ENCODE measurements around the gene PATL1.

PATL1 gene

GRCh38 chr11:59666969-59667368 lies 1.9 kb downstream of the PATL1 start:
- peaks cover 14% of the 10 kb centered on the region for H3K4me1 ChIP-seq (ENCODE audit: insufficient read depth, poor library complexity, severe bottlenecking)
- H3K9me3 ChIP-seq (ENCODE audit: severe bottlenecking) = no peaks in the 10 kb centered on the region
- TF ChIP-seq CTCF (IDR thresholded peaks at IDR 0.05; ENCODE audit: poor library complexity, severe bottlenecking) = no peak
- H3K36me3 ChIP-seq (ENCODE audit: low read depth) = peaks cover 54% of the 10 kb centered on the region
- ATAC-seq (ENCODE audit: low read depth) = no peak
- no peak for DNase-seq (ENCODE audit: low spot score)
- peak overlapping the region; percentile 88 for H3K4me3 ChIP-seq (ENCODE audit: severe bottlenecking)
- H3K27me3 ChIP-seq (ENCODE audit: insufficient read depth, poor library complexity, severe bottlenecking) = no peaks in the 10 kb centered on the region
- peak overlapping the region; percentile 76 for H3K27ac ChIP-seq (ENCODE audit: poor library complexity, severe bottlenecking)

- H3K4me1 ChIP-seq (ENCODE audit: insufficient read depth, poor library complexity, severe bottlenecking) = no peaks in the 10 kb centered on the region
- ATAC-seq (ENCODE audit: low read depth) (no peak), DNase-seq (ENCODE audit: low spot score) (no peak)
- no peak overlapping the region for H3K27ac ChIP-seq (ENCODE audit: poor library complexity, severe bottlenecking)
- no peak overlapping the region for H3K4me3 ChIP-seq (ENCODE audit: severe bottlenecking)
- TF ChIP-seq CTCF (IDR thresholded peaks at IDR 0.05; ENCODE audit: poor library complexity, severe bottlenecking) = no peak
- no peaks in the 10 kb centered on the region for H3K27me3 ChIP-seq (ENCODE audit: insufficient read depth, poor library complexity, severe bottlenecking)
- H3K9me3 ChIP-seq (ENCODE audit: severe bottlenecking) = no peaks in the 10 kb centered on the region
- H3K36me3 ChIP-seq (ENCODE audit: low read depth) = peaks cover 100% of the 10 kb centered on the region
Observed at GRCh38 chr11:59660621-59661020, 8.2 kb downstream of the PATL1 start.

- Histone ChIP-seq H3K36me3 (ENCODE audit: low read depth) (peaks cover 100% of the 10 kb centered on the region), H3K27me3 (ENCODE audit: insufficient read depth, poor library complexity, severe bottlenecking) (no peaks in the 10 kb centered on the region), H3K9me3 (ENCODE audit: severe bottlenecking) (no peaks in the 10 kb centered on the region), H3K4me3 (ENCODE audit: severe bottlenecking) (no peak overlapping the region), H3K27ac (ENCODE audit: poor library complexity, severe bottlenecking) (no peak overlapping the region), H3K4me1 (ENCODE audit: insufficient read depth, poor library complexity, severe bottlenecking) (no peaks in the 10 kb centered on the region)
- ATAC-seq (ENCODE audit: low read depth) (no peak), DNase-seq (ENCODE audit: low spot score) (no peak)
- no peak for TF ChIP-seq CTCF (IDR thresholded peaks at IDR 0.05; ENCODE audit: poor library complexity, severe bottlenecking)
Observed at GRCh38 chr11:59659981-59660380, 8.9 kb downstream of the PATL1 start.

GRCh38 chr11:59658036-59658435 lies 10.8 kb downstream of the PATL1 start:
- TF ChIP-seq CTCF (IDR thresholded peaks at IDR 0.05; ENCODE audit: poor library complexity, severe bottlenecking) = no peak
- ATAC-seq (ENCODE audit: low read depth) (no peak), DNase-seq (ENCODE audit: low spot score) (no peak)
- H3K4me3 ChIP-seq (ENCODE audit: severe bottlenecking) = no peak overlapping the region
- no peaks in the 10 kb centered on the region for H3K9me3 ChIP-seq (ENCODE audit: severe bottlenecking)
- no peaks in the 10 kb centered on the region for H3K27me3 ChIP-seq (ENCODE audit: insufficient read depth, poor library complexity, severe bottlenecking)
- peaks cover 100% of the 10 kb centered on the region for H3K36me3 ChIP-seq (ENCODE audit: low read depth)
- no peak overlapping the region for H3K27ac ChIP-seq (ENCODE audit: poor library complexity, severe bottlenecking)
- no peaks in the 10 kb centered on the region for H3K4me1 ChIP-seq (ENCODE audit: insufficient read depth, poor library complexity, severe bottlenecking)

GRCh38 chr11:59654893-59655292 lies 13.9 kb downstream of the PATL1 start:
- ATAC-seq (ENCODE audit: low read depth) = no peak
- Histone ChIP-seq H3K27me3 (ENCODE audit: insufficient read depth, poor library complexity, severe bottlenecking) (no peaks in the 10 kb centered on the region), H3K36me3 (ENCODE audit: low read depth) (peaks cover 98% of the 10 kb centered on the region), H3K4me3 (ENCODE audit: severe bottlenecking) (no peak overlapping the region), H3K27ac (ENCODE audit: poor library complexity, severe bottlenecking) (no peak overlapping the region), H3K9me3 (ENCODE audit: severe bottlenecking) (no peaks in the 10 kb centered on the region), H3K4me1 (ENCODE audit: insufficient read depth, poor library complexity, severe bottlenecking) (no peaks in the 10 kb centered on the region)
- DNase-seq (ENCODE audit: low spot score) = no peak
- no peak for TF ChIP-seq CTCF (IDR thresholded peaks at IDR 0.05; ENCODE audit: poor library complexity, severe bottlenecking)
